Keratinocyte (primary cell): ENCODE results near the gene XCL1. TPM values are rescaled to one million over a fixed set of nuclear protein-coding genes. Genes with fewer than 3 reads are reported as not detected.
"Not testable (repeated sequence)": the region's sequence is repeated elsewhere in the genome, so short reads cannot be mapped to it uniquely, and the experiment has no call there.

ENCODE experiments used
- DNase-seq: peaks from one replicate; pipeline ENCODE4 v3.0.0-alpha.2; 2011; ENCODE audit warnings: low read depth, missing footprints, low spot score
- FAIRE-seq: peaks from 2 replicates; lab custom pipeline; 2011; peaks lifted over from hg19 to GRCh38; lab: Jason Lieb, UNC
- H2AFZ ChIP-seq: 2 replicates; pipeline ENCODE4 v1.6.0; 2012; ENCODE audit warnings: low read length, control low read depth, inconsistent platforms; ENCODE audit not compliant: control insufficient read depth
- H3K27ac ChIP-seq: 2 replicates; pipeline ENCODE4 v1.5.1; 2011; ENCODE audit warnings: low read length; ENCODE audit not compliant: control insufficient read depth, insufficient read depth
- H3K27me3 ChIP-seq: 3 replicates; pipeline ENCODE4 v1.6.0; 2011; ENCODE audit warnings: low read length; ENCODE audit not compliant: control insufficient read depth, insufficient read depth; ENCODE audit errors: extremely low read depth
- H3K36me3 ChIP-seq, 2 experiments: 2 replicates in 1 of 2; 3 replicates in 1 of 2; pipeline ENCODE4 v1.5.1; 2011; ENCODE audit warnings: low read length in 2 of 2, mild to moderate bottlenecking in 1 of 2; ENCODE audit not compliant: control insufficient read depth in 2 of 2, insufficient read depth in 2 of 2; ENCODE audit errors: extremely low read depth in 1 of 2
- H3K4me1 ChIP-seq: 3 replicates; pipeline ENCODE4 v1.5.1; 2011; ENCODE audit warnings: low read length; ENCODE audit not compliant: control insufficient read depth, insufficient read depth; ENCODE audit errors: extremely low read depth
- H3K4me2 ChIP-seq: 3 replicates; pipeline ENCODE4 v1.6.0; 2011; ENCODE audit warnings: low read depth, low read length; ENCODE audit not compliant: control insufficient read depth, insufficient read depth; ENCODE audit errors: extremely low read depth
- H3K4me3 ChIP-seq, 3 experiments: fragments of 200-600 bp in 1 of 3; sonication (generic) in 1 of 3; 2 replicates in 2 of 3; 3 replicates in 1 of 3; pipeline ENCODE4 v1.5.1; 2011 to 2016; ENCODE audit warnings: low read length in 3 of 3, mild to moderate bottlenecking in 3 of 3, control low read depth in 2 of 3, inconsistent platforms in 1 of 3, low read depth in 1 of 3, mixed read lengths in 1 of 3, mixed run types in 1 of 3, moderate library complexity in 1 of 3; ENCODE audit not compliant: control insufficient read depth in 2 of 3, insufficient read depth in 2 of 3; ENCODE audit errors: extremely low read depth in 1 of 3
- H3K79me2 ChIP-seq: 2 replicates; pipeline ENCODE4 v1.6.0; 2012; ENCODE audit warnings: low read length; ENCODE audit not compliant: control insufficient read depth, insufficient read depth
- H3K9ac ChIP-seq: 3 replicates; pipeline ENCODE4 v1.6.0; 2011; ENCODE audit warnings: low read length; ENCODE audit not compliant: control insufficient read depth, insufficient read depth; ENCODE audit errors: extremely low read depth
- H3K9me1 ChIP-seq: 3 replicates; pipeline ENCODE4 v1.6.0; 2011; ENCODE audit warnings: low read length; ENCODE audit not compliant: control insufficient read depth, insufficient read depth; ENCODE audit errors: extremely low read depth
- H3K9me3 ChIP-seq: 2 replicates; pipeline ENCODE4 v1.5.1; 2012; ENCODE audit warnings: low read depth, low read length; ENCODE audit not compliant: control insufficient read depth
- H4K20me1 ChIP-seq: 3 replicates; pipeline ENCODE4 v1.6.0; 2011; ENCODE audit warnings: low read length; ENCODE audit not compliant: control insufficient read depth, insufficient read depth; ENCODE audit errors: extremely low read depth
- CTCF ChIP-seq, 3 experiments: IDR thresholded peaks in 1 of 3; conservative IDR thresholded peaks in 1 of 3; optimal IDR thresholded peaks in 1 of 3; 2 replicates in 2 of 3; 3 replicates in 1 of 3; pipeline versions ENCODE3 to v1.5.1; 2011; ENCODE audit warnings: low read length in 3 of 3, mild to moderate bottlenecking in 3 of 3, moderate library complexity in 2 of 3, control low read depth in 1 of 3, inconsistent platforms in 1 of 3; ENCODE audit not compliant: insufficient read depth in 2 of 3; ENCODE audit errors: extremely low read depth in 1 of 3
- EZH2 ChIP-seq: IDR thresholded peaks from one replicate; pipeline ENCODE4 v1.6.1; 2012; ENCODE audit warnings: inconsistent platforms, mild to moderate bottlenecking, low read length, moderate library complexity
- dilution Hi-C: fragments of 300-500 bp; cut with MboI; formaldehyde crosslinking; loops from one replicate; pipeline ENCODE4 v1.7.0; 2020; ENCODE audit warnings: low sequenced_read_pairs; ENCODE audit not compliant: extremely low pct_ligation_motif_present
- polyA plus RNA-seq, 5 experiments: library from polyadenylated mRNA; depleted of rRNA in 3 of 5; stranded (reverse) in 3 of 5; stranded (forward) in 1 of 5; unstranded in 1 of 5; fragments of >200 nt; gene quantifications; 1 replicate in 1 of 5; 2 replicates in 3 of 5; 3 replicates in 1 of 5; pipeline versions ENCODE4 v1.2.1 to v1.2.3, GENCODE V29; 2011 to 2012; ENCODE audit warnings: missing spikeins in 2 of 5, low read depth in 1 of 5, low replicate concordance in 1 of 5

XCL1 gene
- polyA plus RNA-seq, 1 donor (not counting 4 experiments of a cell fraction or from before 2014, with no cell fraction given): 0.18 TPM

- Histone ChIP-seq H3K27me3 (no peaks in the 10 kb centered on the region), H3K36me3 (no peaks in the 10 kb centered on the region), H3K4me3 (no peak overlapping the region), H3K9me1 (no peaks in the 10 kb centered on the region), H3K4me2 (no peak overlapping the region), H2AFZ (no peak overlapping the region), H3K4me1 (no peaks in the 10 kb centered on the region), H3K9me3 (no peaks in the 10 kb centered on the region), H3K9ac (no peak overlapping the region), H3K27ac (no peak overlapping the region), H4K20me1 (no peaks in the 10 kb centered on the region), H3K79me2 (no peaks in the 10 kb centered on the region)
- TF ChIP-seq CTCF (optimal IDR thresholded peaks at IDR 0.05 in 1 of 3, IDR thresholded peaks at IDR 0.05 in 1 of 3, conservative IDR thresholded peaks at IDR 0.05 in 1 of 3; ENCODE audit: extremely low read depth in 1 of 3, insufficient read depth in 2 of 3, low read length in 3 of 3) (no peak), EZH2 (no peak)
- FAIRE-seq (no peak), DNase-seq (no peak)
- dilution Hi-C loops: no loop called here
These were observed 44.6 kb upstream of the XCL1 start for GRCh38 chr1:168531615-168532345.

- Histone ChIP-seq H3K79me2 (no peaks in the 10 kb centered on the region), H2AFZ (no peak overlapping the region), H3K9me1 (no peaks in the 10 kb centered on the region), H3K9ac (no peak overlapping the region), H3K9me3 (no peaks in the 10 kb centered on the region), H3K4me3 (no peak overlapping the region), H4K20me1 (no peaks in the 10 kb centered on the region), H3K27ac (no peak overlapping the region), H3K4me2 (no peak overlapping the region), H3K27me3 (no peaks in the 10 kb centered on the region), H3K36me3 (no peaks in the 10 kb centered on the region), H3K4me1 (no peaks in the 10 kb centered on the region)
- dilution Hi-C loops: no loop called here
- FAIRE-seq (no peak), DNase-seq (no peak)
- TF ChIP-seq CTCF (optimal IDR thresholded peaks at IDR 0.05 in 1 of 3, IDR thresholded peaks at IDR 0.05 in 1 of 3, conservative IDR thresholded peaks at IDR 0.05 in 1 of 3; ENCODE audit: extremely low read depth in 1 of 3, insufficient read depth in 2 of 3, low read length in 3 of 3): no peak
- TF ChIP-seq EZH2: no peak
These were observed 40.9 kb upstream of the XCL1 start for GRCh38 chr1:168535536-168535935.

- DNase-seq, H3K79me2 ChIP-seq, H4K20me1 ChIP-seq, H3K27me3 ChIP-seq, H3K36me3 ChIP-seq, H3K27ac ChIP-seq, H3K4me1 ChIP-seq, H3K4me2 ChIP-seq, dilution Hi-C loops, H3K4me3 ChIP-seq, H3K9me3 ChIP-seq, H3K9ac ChIP-seq, H3K9me1 ChIP-seq, H2AFZ ChIP-seq: not testable (repeated sequence)
- FAIRE-seq: peak; percentile 17
These were observed 35.6 kb upstream of the XCL1 start for GRCh38 chr1:168540798-168541197.

GRCh38 chr1:168542978-168543377 is 33.4 kb upstream of the XCL1 start:
- FAIRE-seq, H3K4me2 ChIP-seq, H3K27me3 ChIP-seq, H3K27ac ChIP-seq, H3K4me1 ChIP-seq, H4K20me1 ChIP-seq, H3K9me3 ChIP-seq, H2AFZ ChIP-seq, H3K9me1 ChIP-seq, H3K4me3 ChIP-seq, H3K9ac ChIP-seq, H3K36me3 ChIP-seq, dilution Hi-C loops, H3K79me2 ChIP-seq, DNase-seq: not testable (repeated sequence)
